ENCODE data around the gene FAF1.

Gene FAF1

DNA sequence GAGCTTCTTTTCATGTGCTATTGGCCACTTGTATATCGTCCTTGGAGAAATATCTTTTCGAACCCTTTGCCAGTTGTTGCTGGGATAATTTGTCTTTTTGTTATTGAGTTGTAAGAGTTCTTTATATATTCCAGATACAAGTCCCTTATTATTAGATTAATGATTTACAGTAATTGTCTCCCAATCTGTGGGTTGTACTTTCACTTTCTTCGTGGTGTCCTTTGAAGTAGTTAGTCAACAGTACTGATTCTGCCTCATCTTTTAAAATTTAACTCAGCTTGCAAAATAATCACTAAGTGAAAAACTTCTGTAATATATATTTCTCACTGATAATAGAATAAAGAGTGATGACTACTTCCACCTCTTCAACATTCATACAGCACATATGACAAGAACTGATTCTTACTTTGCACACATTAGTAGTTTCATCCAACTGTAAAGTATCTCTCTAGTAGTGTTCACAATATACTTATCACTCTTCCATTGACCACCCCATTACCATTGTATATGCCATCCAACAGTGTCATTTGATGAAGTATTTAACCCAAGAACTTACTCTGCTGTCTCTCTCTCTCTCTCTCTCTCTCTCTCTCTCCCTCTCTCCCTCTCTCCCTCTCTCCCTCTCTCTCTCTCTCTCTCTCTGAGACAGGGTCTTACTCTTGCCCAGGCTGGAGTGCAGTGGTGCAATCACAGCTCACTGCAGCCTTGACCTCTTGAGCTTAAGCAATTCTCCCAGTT lies 432.6 kb downstream of the FAF1 start:
- H3K9ac ChIP-seq: no peak overlapping the region
- no peaks in the 10 kb centered on the region for H3K36me3 ChIP-seq (ENCODE audit: control insufficient read depth, insufficient read depth, low read length)
- H2AFZ ChIP-seq: no peak overlapping the region
- H3K4me1 ChIP-seq: no peaks in the 10 kb centered on the region
- no peak overlapping the region for H3K4me2 ChIP-seq (ENCODE audit: low read length)
- no peaks in the 10 kb centered on the region for H3K27me3 ChIP-seq (ENCODE audit: control insufficient read depth, insufficient read depth, low read length)
- H3K27ac ChIP-seq: no peak overlapping the region
- H3K79me2 ChIP-seq: no peaks in the 10 kb centered on the region
- no peaks in the 10 kb centered on the region for H3K9me3 ChIP-seq (ENCODE audit: control insufficient read depth, low read length)
- TF ChIP-seq, protein P1, sequence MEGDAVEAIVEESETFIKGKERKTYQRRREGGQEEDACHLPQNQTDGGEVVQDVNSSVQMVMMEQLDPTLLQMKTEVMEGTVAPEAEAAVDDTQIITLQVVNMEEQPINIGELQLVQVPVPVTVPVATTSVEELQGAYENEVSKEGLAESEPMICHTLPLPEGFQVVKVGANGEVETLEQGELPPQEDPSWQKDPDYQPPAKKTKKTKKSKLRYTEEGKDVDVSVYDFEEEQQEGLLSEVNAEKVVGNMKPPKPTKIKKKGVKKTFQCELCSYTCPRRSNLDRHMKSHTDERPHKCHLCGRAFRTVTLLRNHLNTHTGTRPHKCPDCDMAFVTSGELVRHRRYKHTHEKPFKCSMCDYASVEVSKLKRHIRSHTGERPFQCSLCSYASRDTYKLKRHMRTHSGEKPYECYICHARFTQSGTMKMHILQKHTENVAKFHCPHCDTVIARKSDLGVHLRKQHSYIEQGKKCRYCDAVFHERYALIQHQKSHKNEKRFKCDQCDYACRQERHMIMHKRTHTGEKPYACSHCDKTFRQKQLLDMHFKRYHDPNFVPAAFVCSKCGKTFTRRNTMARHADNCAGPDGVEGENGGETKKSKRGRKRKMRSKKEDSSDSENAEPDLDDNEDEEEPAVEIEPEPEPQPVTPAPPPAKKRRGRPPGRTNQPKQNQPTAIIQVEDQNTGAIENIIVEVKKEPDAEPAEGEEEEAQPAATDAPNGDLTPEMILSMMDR (IDR thresholded peaks at IDR 0.05): no peak
- no peak overlapping the region for H3K4me3 ChIP-seq (ENCODE audit: low read depth, low read length)

DNA sequence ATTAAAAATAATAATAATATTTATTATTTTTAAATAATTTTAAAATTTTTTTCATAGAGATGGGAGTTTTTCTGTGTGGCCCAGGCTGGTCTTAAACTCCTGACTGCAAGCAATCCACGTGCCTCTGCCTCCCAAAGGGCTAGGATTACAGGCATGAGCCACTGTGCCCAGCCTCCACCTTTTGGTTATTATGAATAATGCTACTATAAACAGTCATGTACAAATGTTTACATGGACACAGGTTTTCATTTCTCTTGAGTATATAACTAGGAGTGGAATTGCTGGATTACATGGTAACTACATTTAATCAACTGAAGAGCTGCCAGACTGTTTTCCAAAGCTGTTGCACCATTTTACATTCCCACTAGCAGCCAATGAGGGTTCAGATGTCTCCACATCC lies 433.6 kb downstream of the FAF1 start:
- no peaks in the 10 kb centered on the region for H3K9me3 ChIP-seq (ENCODE audit: control insufficient read depth, low read length)
- H2AFZ ChIP-seq: no peak overlapping the region
- TF ChIP-seq, protein P1 (IDR thresholded peaks at IDR 0.05): no peak
- H3K9ac ChIP-seq: no peak overlapping the region
- H3K27me3 ChIP-seq (ENCODE audit: control insufficient read depth, insufficient read depth, low read length): no peaks in the 10 kb centered on the region
- H3K4me2 ChIP-seq (ENCODE audit: low read length): no peak overlapping the region
- H3K4me1 ChIP-seq: no peaks in the 10 kb centered on the region
- H3K36me3 ChIP-seq (ENCODE audit: control insufficient read depth, insufficient read depth, low read length): no peaks in the 10 kb centered on the region
- no peaks in the 10 kb centered on the region for H3K79me2 ChIP-seq
- H3K4me3 ChIP-seq (ENCODE audit: low read depth, low read length): no peak overlapping the region
- no peak overlapping the region for H3K27ac ChIP-seq

- no peaks in the 10 kb centered on the region for H3K27me3 ChIP-seq (ENCODE audit: control insufficient read depth, insufficient read depth, low read length)
- H3K4me3 ChIP-seq (ENCODE audit: low read depth, low read length): no peak overlapping the region
- no peaks in the 10 kb centered on the region for H3K9me3 ChIP-seq (ENCODE audit: control insufficient read depth, low read length)
- H2AFZ ChIP-seq: no peak overlapping the region
- no peaks in the 10 kb centered on the region for H3K79me2 ChIP-seq
- H3K9ac ChIP-seq: no peak overlapping the region
- no peaks in the 10 kb centered on the region for H3K36me3 ChIP-seq (ENCODE audit: control insufficient read depth, insufficient read depth, low read length)
- no peak overlapping the region for H3K27ac ChIP-seq
- TF ChIP-seq, protein P1 (IDR thresholded peaks at IDR 0.05): no peak
- H3K4me1 ChIP-seq: no peaks in the 10 kb centered on the region
- no peak overlapping the region for H3K4me2 ChIP-seq (ENCODE audit: low read length)
Measured at GRCh38 chr1:50523548-50523947, 436.5 kb downstream of the FAF1 start.

DNA sequence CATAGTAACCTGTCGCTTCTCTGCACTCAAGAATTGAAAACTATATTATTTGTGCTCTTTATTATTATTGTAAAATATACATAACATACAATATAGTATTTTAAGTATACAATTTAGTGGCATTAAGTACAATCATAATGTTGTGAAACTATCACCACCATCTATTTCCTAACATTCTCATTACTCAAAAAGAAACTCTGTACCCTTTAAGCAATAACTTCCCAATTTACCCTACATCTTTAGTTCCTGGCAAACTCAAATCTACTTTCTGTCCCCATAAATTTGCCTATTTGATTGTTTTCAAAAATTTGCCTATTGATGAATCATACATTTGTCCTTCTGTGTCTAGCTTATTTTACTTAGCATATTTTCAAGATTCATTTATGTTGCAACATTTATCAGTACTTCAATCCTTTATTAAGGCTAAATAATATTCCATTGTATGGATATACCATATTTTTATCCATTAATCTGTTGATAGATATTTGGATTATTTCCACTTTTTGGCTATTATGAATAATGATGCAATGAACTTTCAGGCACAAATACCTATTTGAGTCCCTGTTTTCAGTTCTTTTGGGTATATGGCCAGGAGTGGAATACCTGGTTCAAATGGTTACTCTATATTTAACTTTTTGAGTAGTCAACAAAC lies 437.2 kb downstream of the FAF1 start:
- H3K4me2 ChIP-seq (ENCODE audit: low read length): no peak overlapping the region
- no peaks in the 10 kb centered on the region for H3K36me3 ChIP-seq (ENCODE audit: control insufficient read depth, insufficient read depth, low read length)
- no peak overlapping the region for H2AFZ ChIP-seq
- no peaks in the 10 kb centered on the region for H3K27me3 ChIP-seq (ENCODE audit: control insufficient read depth, insufficient read depth, low read length)
- H3K9me3 ChIP-seq (ENCODE audit: control insufficient read depth, low read length): no peaks in the 10 kb centered on the region
- H3K4me3 ChIP-seq (ENCODE audit: low read depth, low read length): no peak overlapping the region
- no peak overlapping the region for H3K9ac ChIP-seq
- H3K27ac ChIP-seq: no peak overlapping the region
- H3K4me1 ChIP-seq: no peaks in the 10 kb centered on the region
- no peaks in the 10 kb centered on the region for H3K79me2 ChIP-seq
- TF ChIP-seq, protein P1 (IDR thresholded peaks at IDR 0.05): no peak

Data from parathyroid adenoma (tissue), 2 donors.